ENCODE measurements around the gene TUBB6.

DNA sequence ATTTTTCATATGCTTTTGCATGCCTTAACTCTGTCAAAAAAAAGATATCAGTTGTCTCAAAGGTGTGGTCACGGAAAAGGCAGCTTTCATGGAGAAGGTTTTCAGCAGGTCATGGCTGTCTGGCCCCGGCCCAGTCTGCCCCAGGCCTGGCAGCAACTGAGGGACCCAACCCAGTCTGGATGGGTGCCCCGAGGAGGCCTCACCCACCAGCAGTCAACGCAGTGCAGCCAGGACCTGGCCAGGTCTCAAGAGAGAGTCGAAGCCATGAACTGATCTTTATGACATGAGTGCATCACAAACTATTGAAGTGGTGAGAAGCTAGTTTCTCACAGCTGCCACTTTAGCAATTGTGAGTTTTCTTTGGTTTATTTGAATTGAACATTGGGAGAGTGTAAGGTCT, 7.9 kb downstream of the TUBB6 start:
- no peak for TF ChIP-seq FOXK2 (IDR thresholded peaks at IDR 0.05)
- TF ChIP-seq SP1 (IDR thresholded peaks at IDR 0.05), result no peak
- TF ChIP-seq NFRKB (IDR thresholded peaks at IDR 0.05), result no peak
- no peak for TF ChIP-seq BHLHE40 (IDR thresholded peaks at IDR 0.05; ENCODE audit: borderline replicate concordance)
- TF ChIP-seq HDGF (IDR thresholded peaks at IDR 0.05; ENCODE audit: borderline replicate concordance), result no peak
- no peak for TF ChIP-seq FOXA1 (IDR thresholded peaks at IDR 0.05)
- TF ChIP-seq CTBP1 (IDR thresholded peaks at IDR 0.05; ENCODE audit: borderline replicate concordance), result no peak

Measured in HEK293T (cell line).